RWPE2 (cell line): ENCODE results near the gene CTNNA1.

ENCODE experiments used
- ATAC-seq: fragments of 200-7000 bp; cut with Tn5 transposase; 3 replicates; pipeline ENCODE4 v1.9.1; 2021; ENCODE audit warnings: low read depth
- DNase-seq: peaks from one replicate; pipeline ENCODE4 v3.0.0-alpha.2; 2020; ENCODE audit warnings: low spot score
- H3K27ac ChIP-seq: fragments of 450-650 bp; 2 replicates; pipeline ENCODE4 v1.5.1; 2017; ENCODE audit warnings: mild to moderate bottlenecking; ENCODE audit not compliant: poor library complexity, severe bottlenecking
- H3K27me3 ChIP-seq: fragments of 250-450 bp; sonication (Bioruptor Pico); 2 replicates; pipeline ENCODE4 v1.5.1; 2021; ENCODE audit warnings: mild to moderate bottlenecking, moderate library complexity; ENCODE audit not compliant: insufficient read depth, poor library complexity, severe bottlenecking
- H3K36me3 ChIP-seq: fragments of 250-450 bp; sonication (Bioruptor Pico); 2 replicates; pipeline ENCODE4 v1.5.1; 2020; ENCODE audit warnings: low read depth, mild to moderate bottlenecking, moderate library complexity
- H3K4me1 ChIP-seq: fragments of 250-450 bp; sonication (Bioruptor Pico); 2 replicates; pipeline ENCODE4 v1.5.1; 2021; ENCODE audit warnings: mild to moderate bottlenecking, moderate library complexity; ENCODE audit not compliant: insufficient read depth, poor library complexity, severe bottlenecking
- H3K4me3 ChIP-seq: fragments of 250-450 bp; sonication (Bioruptor Pico); 2 replicates; pipeline ENCODE4 v1.5.1; 2021; ENCODE audit warnings: mild to moderate bottlenecking, moderate library complexity; ENCODE audit not compliant: severe bottlenecking
- H3K9me3 ChIP-seq: fragments of 250-450 bp; sonication (Bioruptor Pico); 2 replicates; pipeline ENCODE4 v1.5.1; 2021; ENCODE audit warnings: mild to moderate bottlenecking, moderate library complexity; ENCODE audit not compliant: severe bottlenecking
- TF ChIP-seq, protein P1 (sequence below): fragments of 450-650 bp; IDR thresholded peaks from one replicate; pipeline ENCODE4 v1.5.1; 2017; ENCODE audit warnings: mild to moderate bottlenecking, moderate library complexity; ENCODE audit not compliant: poor library complexity, severe bottlenecking

Gene CTNNA1

DNA sequence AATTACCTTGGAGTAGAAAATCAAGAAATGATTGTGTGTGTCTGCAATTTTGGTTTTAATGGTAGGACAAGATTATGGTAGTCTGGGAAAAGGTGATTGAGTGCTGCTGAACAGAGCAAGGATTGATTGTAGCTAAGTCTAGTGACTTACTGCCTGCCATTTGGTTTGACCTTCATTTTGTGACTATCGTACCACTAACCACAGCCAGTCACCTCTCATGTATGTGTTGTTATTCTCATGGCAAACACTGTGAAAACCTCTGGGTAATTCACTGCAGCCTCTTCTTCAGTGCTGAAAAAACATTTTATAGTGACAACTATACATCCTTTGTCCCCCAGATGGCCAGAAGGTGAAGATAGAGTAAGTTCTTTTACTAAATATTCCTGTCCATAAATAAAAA lies 37.5 kb downstream of the CTNNA1 start:
- ATAC-seq: no peak
- TF ChIP-seq, protein P1, sequence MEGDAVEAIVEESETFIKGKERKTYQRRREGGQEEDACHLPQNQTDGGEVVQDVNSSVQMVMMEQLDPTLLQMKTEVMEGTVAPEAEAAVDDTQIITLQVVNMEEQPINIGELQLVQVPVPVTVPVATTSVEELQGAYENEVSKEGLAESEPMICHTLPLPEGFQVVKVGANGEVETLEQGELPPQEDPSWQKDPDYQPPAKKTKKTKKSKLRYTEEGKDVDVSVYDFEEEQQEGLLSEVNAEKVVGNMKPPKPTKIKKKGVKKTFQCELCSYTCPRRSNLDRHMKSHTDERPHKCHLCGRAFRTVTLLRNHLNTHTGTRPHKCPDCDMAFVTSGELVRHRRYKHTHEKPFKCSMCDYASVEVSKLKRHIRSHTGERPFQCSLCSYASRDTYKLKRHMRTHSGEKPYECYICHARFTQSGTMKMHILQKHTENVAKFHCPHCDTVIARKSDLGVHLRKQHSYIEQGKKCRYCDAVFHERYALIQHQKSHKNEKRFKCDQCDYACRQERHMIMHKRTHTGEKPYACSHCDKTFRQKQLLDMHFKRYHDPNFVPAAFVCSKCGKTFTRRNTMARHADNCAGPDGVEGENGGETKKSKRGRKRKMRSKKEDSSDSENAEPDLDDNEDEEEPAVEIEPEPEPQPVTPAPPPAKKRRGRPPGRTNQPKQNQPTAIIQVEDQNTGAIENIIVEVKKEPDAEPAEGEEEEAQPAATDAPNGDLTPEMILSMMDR: no peak
- Histone ChIP-seq H3K9me3 (no peaks in the 10 kb centered on the region), H3K27ac (no peak overlapping the region), H3K36me3 (peaks cover 45% of the 10 kb centered on the region), H3K27me3 (no peaks in the 10 kb centered on the region), H3K4me3 (no peak overlapping the region), H3K4me1 (peaks cover 3% of the 10 kb centered on the region)
- no peak for DNase-seq

DNA sequence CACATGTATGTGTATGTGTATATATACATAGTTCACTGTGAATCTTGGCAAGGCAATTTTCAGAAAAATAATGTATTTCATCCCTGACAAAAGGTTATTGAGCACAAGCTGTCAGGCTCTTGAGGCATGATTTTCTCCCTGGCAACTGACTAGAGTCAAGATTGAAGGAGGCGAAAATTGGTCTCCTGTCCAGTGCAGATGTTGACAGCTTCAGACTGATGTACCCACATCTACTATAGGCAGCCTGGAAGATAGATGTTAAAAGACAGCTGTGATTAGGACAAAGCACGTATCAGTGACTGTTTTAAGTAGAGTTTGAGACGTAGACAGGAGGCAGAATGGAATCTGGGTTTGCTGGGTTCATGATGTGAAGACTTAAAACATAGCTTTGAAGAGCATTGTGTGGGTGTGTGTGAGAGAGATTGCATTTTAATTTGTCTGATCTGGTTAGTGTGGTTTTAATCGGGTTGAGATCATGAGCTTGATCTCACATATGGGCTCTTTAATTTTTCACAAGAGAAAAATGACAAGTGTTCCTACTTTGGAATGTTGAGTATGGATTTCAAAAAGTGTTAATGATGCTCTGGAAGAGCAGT lies 39.1 kb downstream of the CTNNA1 start:
- peaks cover 34% of the 10 kb centered on the region for H3K36me3 ChIP-seq
- no peak overlapping the region for H3K27ac ChIP-seq
- H3K4me3 ChIP-seq: no peak overlapping the region
- ATAC-seq: no peak
- H3K4me1 ChIP-seq: peaks cover 10% of the 10 kb centered on the region
- no peak for DNase-seq
- TF ChIP-seq, protein P1: no peak
- H3K9me3 ChIP-seq: no peaks in the 10 kb centered on the region
- H3K27me3 ChIP-seq: no peaks in the 10 kb centered on the region

DNA sequence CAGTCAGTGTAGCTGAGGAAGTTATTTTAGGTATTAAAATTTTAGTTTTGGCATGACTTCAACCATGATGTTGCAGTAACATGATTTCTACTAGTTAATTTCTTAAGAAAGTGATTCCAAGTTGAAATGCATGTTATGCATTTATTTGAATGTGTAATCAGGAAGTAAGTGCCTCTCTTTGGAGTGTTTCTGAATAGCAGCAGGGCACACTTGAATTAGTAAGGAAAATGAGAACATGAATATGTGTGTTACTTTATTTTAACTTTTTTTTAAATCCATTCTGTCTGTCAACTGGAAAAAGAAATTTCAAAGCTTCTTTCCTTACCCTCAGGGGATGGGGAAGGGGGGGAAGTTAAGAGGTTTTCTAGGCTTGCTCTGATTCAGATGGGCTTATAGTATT lies 40.4 kb downstream of the CTNNA1 start:
- H3K9me3 ChIP-seq: no peaks in the 10 kb centered on the region
- H3K4me3 ChIP-seq: no peak overlapping the region
- H3K27me3 ChIP-seq: no peaks in the 10 kb centered on the region
- ATAC-seq (no peak), DNase-seq (no peak)
- TF ChIP-seq, protein P1: no peak
- peaks cover 10% of the 10 kb centered on the region for H3K4me1 ChIP-seq
- peaks cover 29% of the 10 kb centered on the region for H3K36me3 ChIP-seq
- no peak overlapping the region for H3K27ac ChIP-seq

DNA sequence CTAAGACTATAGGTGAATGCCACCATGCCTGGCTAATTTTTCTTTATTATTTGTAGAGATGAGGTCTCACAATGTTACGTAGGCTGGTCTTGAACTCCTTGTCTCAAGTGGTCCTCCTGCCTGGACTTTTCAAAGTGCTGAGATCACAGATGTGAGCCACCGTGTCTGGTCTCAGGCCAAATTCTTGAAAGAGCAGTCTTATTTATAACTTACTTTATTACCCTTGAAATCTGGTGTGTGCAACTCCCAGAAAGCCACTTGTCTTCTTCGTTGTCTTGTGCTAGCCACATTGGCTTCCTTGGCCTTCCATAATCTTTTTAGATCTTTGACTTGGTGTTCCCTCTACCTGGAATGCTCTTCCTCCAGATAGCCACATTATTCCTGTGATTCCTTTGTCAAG lies 50.1 kb downstream of the CTNNA1 start:
- H3K27ac ChIP-seq: no peak overlapping the region
- no peak for ATAC-seq
- H3K9me3 ChIP-seq: no peaks in the 10 kb centered on the region
- H3K36me3 ChIP-seq: peaks cover 37% of the 10 kb centered on the region
- H3K4me3 ChIP-seq: no peak overlapping the region
- TF ChIP-seq, protein P1: no peak
- no peak for DNase-seq
- H3K4me1 ChIP-seq: no peaks in the 10 kb centered on the region
- H3K27me3 ChIP-seq: no peaks in the 10 kb centered on the region

DNA sequence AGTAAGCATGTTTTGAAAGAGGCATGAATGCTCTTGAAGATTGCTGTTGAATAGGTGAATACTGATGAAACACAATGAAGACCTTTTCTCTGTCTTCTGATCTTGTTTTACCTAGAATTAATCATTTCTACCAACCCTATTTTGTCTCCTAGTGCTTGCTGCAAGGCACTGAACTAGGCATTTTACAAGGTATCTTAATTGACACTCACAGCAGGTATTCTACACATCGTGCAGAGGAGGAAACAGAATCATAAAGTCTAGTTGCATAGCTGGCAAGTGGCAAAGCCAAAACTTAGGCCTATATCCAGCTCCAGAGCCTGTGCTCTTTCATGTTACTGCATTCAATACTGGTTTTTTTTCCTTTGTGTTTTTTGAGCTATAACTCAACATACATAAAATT lies 50.7 kb downstream of the CTNNA1 start:
- Histone ChIP-seq H3K4me1 (no peaks in the 10 kb centered on the region), H3K27me3 (no peaks in the 10 kb centered on the region), H3K27ac (no peak overlapping the region), H3K9me3 (no peaks in the 10 kb centered on the region), H3K4me3 (no peak overlapping the region), H3K36me3 (peaks cover 34% of the 10 kb centered on the region)
- TF ChIP-seq, protein P1: no peak
- no peak for DNase-seq
- ATAC-seq: no peak
